ENCODE results near the gene SYCP2L. TPM values are rescaled to one million over a fixed set of nuclear protein-coding genes. Genes with fewer than 3 reads are reported as not detected.
"Not testable (repeated sequence)": the region's sequence is repeated elsewhere in the genome, so short reads cannot be mapped to it uniquely, and the experiment has no call there.

The SYCP2L gene
- total RNA-seq, 1 experiment from 2014 or later = 4.9 TPM

DNA sequence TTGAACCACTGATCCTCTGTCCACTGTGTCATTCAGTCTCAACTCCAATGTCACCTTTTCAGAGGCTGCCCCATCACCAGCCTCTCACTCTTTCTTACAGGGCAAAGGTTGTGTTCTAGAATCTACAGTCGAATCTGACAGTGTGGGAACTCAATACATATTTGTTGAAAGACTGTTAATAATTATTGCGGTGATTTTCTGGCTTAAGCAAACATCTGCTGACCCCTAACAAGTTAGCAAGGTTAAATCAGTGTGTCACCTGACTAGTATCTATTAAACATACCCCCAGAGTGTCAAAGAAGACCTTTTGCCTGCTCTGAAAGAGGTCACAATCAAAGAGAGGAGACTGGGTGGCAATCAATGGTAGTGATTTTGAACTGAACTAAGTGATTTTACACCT lies 115.3 kb downstream of the SYCP2L start:
- ChIA-PET POLR2A (no interaction called here), CTCF (no interaction called here), RAD21 (ENCODE audit: low non-redundant PET in 1 of 2, low total read pairs in 2 of 2, uncharacterized antibody in 2 of 2, unreplicated experiment in 2 of 2) (no interaction called here)
- Histone ChIP-seq H3K4me3 (replicated peaks in 1 of 2; ENCODE audit: low read depth in 1 of 2, low read length in 2 of 2) (no peak overlapping the region), H3K9me2 (ENCODE audit: insufficient read depth) (no peaks in the 10 kb centered on the region), H3K27ac (ENCODE audit: low read depth, low read length) (no peak overlapping the region), H3K36me3 (ENCODE audit: control insufficient read depth in 1 of 2, insufficient read depth in 2 of 2, low read length in 2 of 2) (no peaks in the 10 kb centered on the region), H3K9me3 (ENCODE audit: control insufficient read depth in 1 of 2, insufficient read depth in 1 of 2, low read depth in 1 of 2, low read length in 2 of 2) (no peaks in the 10 kb centered on the region), H3K9ac (ENCODE audit: low read length) (no peak overlapping the region), H4K20me1 (ENCODE audit: insufficient read depth) (no peaks in the 10 kb centered on the region), H3K4me1 (ENCODE audit: control insufficient read depth in 1 of 2, insufficient read depth in 2 of 2, low read length in 2 of 2) (peaks cover 0 to 2% of the 10 kb centered on the region in 2 experiments; a peak in 1 of 4 replicates), H3K4me2 (ENCODE audit: low read length) (no peak overlapping the region), H2AFZ (ENCODE audit: low read depth, low read length, poor library complexity, severe bottlenecking) (no peak overlapping the region), H3K79me2 (ENCODE audit: insufficient read depth, low read length) (no peaks in the 10 kb centered on the region), H3K27me3 (ENCODE audit: insufficient read depth, low read length) (no peaks in the 10 kb centered on the region)
- intact Hi-C loops (cut with micrococcal nuclease) = no loop called here
- DNase-seq (ENCODE audit: low read depth, low spot score) (no peak), ATAC-seq (no peak)
- TF ChIP-seq ZFX (IDR thresholded peaks at IDR 0.05) (no peak), REST (IDR thresholded peaks at IDR 0.05; ENCODE audit: low read depth) (no peak), ELF1 (IDR thresholded peaks at IDR 0.05; ENCODE audit: borderline replicate concordance, low read depth) (no peak), ZBTB33 (IDR thresholded peaks at IDR 0.05; ENCODE audit: extremely low read depth, insufficient replicate concordance, low read length) (no peak), TCF7L2 (IDR thresholded peaks at IDR 0.05; ENCODE audit: borderline replicate concordance, extremely low read depth, insufficient read depth, insufficient read length) (no peak), CBX3 (IDR thresholded peaks at IDR 0.05; ENCODE audit: low read depth) (no peak), POLR2AphosphoS5 (IDR thresholded peaks at IDR 0.05; ENCODE audit: low read depth, low read length) (no peak), JUND (IDR thresholded peaks at IDR 0.05) (no peak), SRF (IDR thresholded peaks at IDR 0.05; ENCODE audit: low read depth) (no peak), SP1 (IDR thresholded peaks at IDR 0.05; ENCODE audit: low read depth) (no peak)
- TF ChIP-seq, protein P1, sequence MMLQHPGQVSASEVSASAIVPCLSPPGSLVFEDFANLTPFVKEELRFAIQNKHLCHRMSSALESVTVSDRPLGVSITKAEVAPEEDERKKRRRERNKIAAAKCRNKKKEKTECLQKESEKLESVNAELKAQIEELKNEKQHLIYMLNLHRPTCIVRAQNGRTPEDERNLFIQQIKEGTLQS (IDR thresholded peaks at IDR 0.05) = no peak
- BruUV-seq (replicated peaks) = no TSS peak

DNA sequence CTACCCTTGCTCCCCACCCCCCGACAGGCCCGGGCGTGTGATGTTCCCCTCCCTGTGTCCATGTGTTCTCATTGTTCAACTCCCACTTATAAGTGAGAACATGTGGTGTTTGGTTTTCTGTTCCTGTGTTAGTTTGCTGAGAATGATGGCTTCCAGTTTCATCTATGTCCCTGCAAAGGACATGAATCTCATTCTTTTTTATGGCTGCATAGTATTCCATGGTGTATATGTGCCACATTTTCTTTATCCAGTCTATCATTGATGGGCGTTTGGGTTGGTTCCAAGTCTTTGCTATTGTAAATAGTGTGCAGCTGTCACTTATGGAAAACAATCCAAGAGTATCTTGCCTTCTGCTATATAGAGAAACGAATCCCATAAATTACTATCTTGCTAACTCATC lies 116.4 kb downstream of the SYCP2L start:
- H3K4me3 ChIP-seq (replicated peaks in 1 of 2; ENCODE audit: low read depth in 1 of 2, low read length in 2 of 2); H3K27ac ChIP-seq (ENCODE audit: low read depth, low read length); RAD21 ChIA-PET (ENCODE audit: low non-redundant PET in 1 of 2, low total read pairs in 2 of 2, uncharacterized antibody in 2 of 2, unreplicated experiment in 2 of 2); intact Hi-C loops (cut with micrococcal nuclease); POLR2A ChIA-PET; CTCF ChIA-PET; H3K9me3 ChIP-seq (ENCODE audit: control insufficient read depth in 1 of 2, insufficient read depth in 1 of 2, low read depth in 1 of 2, low read length in 2 of 2); H3K79me2 ChIP-seq (ENCODE audit: insufficient read depth, low read length); H2AFZ ChIP-seq (ENCODE audit: low read depth, low read length, poor library complexity, severe bottlenecking); H3K36me3 ChIP-seq (ENCODE audit: control insufficient read depth in 1 of 2, insufficient read depth in 2 of 2, low read length in 2 of 2); H3K4me2 ChIP-seq (ENCODE audit: low read length); DNase-seq (ENCODE audit: low read depth, low spot score); BruUV-seq (replicated peaks); H4K20me1 ChIP-seq (ENCODE audit: insufficient read depth); H3K9me2 ChIP-seq (ENCODE audit: insufficient read depth); H3K27me3 ChIP-seq (ENCODE audit: insufficient read depth, low read length); H3K9ac ChIP-seq (ENCODE audit: low read length); ATAC-seq: not testable (repeated sequence)
- peaks cover 4 to 13% of the 10 kb centered on the region in 2 experiments for H3K4me1 ChIP-seq (ENCODE audit: control insufficient read depth in 1 of 2, insufficient read depth in 2 of 2, low read length in 2 of 2)
